Colonic mucosa (tissue), 4 donors: ENCODE measurements around the gene ATF6. TPM values are rescaled to one million over a fixed set of nuclear protein-coding genes. Genes with fewer than 3 reads are reported as not detected.

Source experiments
- DNase-seq: peaks from one replicate; pipeline ENCODE4 v3.0.0-alpha.2; 2020
- H3K27ac ChIP-seq: fragments of 200-600 bp; one replicate; pipeline ENCODE4 v1.8.0; 2021
- H3K27me3 ChIP-seq: fragments of 200-600 bp; one replicate; pipeline ENCODE4 v1.8.0; 2021
- H3K36me3 ChIP-seq: fragments of 200-600 bp; one replicate; pipeline ENCODE4 v1.8.0; 2021
- H3K4me1 ChIP-seq: fragments of 200-600 bp; one replicate; pipeline ENCODE4 v1.8.0; 2021; ENCODE audit warnings: mild to moderate bottlenecking
- H3K4me3 ChIP-seq: fragments of 200-600 bp; one replicate; pipeline ENCODE4 v1.8.0; 2021
- H3K9ac ChIP-seq, 2 donors: one replicate each; pipeline ENCODE4 v1.7.0; 2013; ENCODE audit warnings: control low read depth in 2 of 2, low read depth in 2 of 2, low read length in 2 of 2
- H3K9me3 ChIP-seq: fragments of 200-600 bp; one replicate; pipeline ENCODE4 v1.8.0; 2021
- intact Hi-C: fragments of 100-400 bp; cut with DNase I; formaldehyde crosslinking; loops from one replicate; pipeline ENCODE4 v1.14.1; 2022
- total RNA-seq, 2 donors: library from RNA; stranded (reverse); fragmentation: NEBNext Ultra II Directional in 1 of 2; extraction: Animal tissue kit (Norgen Biotek cat#: 25700) in 1 of 2; gene quantifications; one replicate each; pipeline ENCODE4 v1.2.1, GENCODE V29; 2021
- TF ChIP-seq, protein P1 (sequence below): fragments of 200-600 bp; IDR thresholded peaks from one replicate; pipeline ENCODE4 v1.8.0; 2022; ENCODE audit warnings: antibody characterized with exemption, mild to moderate bottlenecking
- donor health status: healthy.
- donor health status: DM: no; HTN: no; CAD: no.
- donor health status: DM: no; HTN: no; CAD: no.

ATF6 gene
- total RNA-seq, 2 donors from 2014 or later = 19.6 to 24.2 TPM

DNA sequence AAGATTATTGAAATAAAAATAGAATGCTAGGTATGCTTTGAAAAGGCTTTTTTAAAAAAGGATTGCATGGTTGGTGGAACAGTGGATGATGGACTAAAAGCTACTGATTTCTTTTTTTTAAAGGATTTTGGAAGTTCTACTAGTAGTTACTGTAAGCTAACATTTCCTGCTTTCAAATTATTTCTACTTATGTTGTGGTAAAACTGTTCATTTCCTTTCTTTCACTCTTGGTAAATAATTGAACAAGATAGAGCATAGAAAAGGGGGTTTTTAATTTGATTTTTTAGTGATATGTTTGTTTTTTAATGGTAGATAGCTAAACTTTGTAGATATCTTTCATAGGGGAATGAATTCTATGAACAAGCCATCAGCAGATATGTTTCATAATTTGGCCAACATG, 153.1 kb downstream of the ATF6 start:
- no peaks in the 10 kb centered on the region for H3K4me1 ChIP-seq
- no peaks in the 10 kb centered on the region for H3K9me3 ChIP-seq
- TF ChIP-seq, protein P1, sequence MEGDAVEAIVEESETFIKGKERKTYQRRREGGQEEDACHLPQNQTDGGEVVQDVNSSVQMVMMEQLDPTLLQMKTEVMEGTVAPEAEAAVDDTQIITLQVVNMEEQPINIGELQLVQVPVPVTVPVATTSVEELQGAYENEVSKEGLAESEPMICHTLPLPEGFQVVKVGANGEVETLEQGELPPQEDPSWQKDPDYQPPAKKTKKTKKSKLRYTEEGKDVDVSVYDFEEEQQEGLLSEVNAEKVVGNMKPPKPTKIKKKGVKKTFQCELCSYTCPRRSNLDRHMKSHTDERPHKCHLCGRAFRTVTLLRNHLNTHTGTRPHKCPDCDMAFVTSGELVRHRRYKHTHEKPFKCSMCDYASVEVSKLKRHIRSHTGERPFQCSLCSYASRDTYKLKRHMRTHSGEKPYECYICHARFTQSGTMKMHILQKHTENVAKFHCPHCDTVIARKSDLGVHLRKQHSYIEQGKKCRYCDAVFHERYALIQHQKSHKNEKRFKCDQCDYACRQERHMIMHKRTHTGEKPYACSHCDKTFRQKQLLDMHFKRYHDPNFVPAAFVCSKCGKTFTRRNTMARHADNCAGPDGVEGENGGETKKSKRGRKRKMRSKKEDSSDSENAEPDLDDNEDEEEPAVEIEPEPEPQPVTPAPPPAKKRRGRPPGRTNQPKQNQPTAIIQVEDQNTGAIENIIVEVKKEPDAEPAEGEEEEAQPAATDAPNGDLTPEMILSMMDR = no peak
- no peak overlapping the region for H3K9ac ChIP-seq
- H3K36me3 ChIP-seq = no peaks in the 10 kb centered on the region
- H3K27ac ChIP-seq = no peak overlapping the region
- H3K27me3 ChIP-seq = no peaks in the 10 kb centered on the region
- no peak overlapping the region for H3K4me3 ChIP-seq
- intact Hi-C loops = no loop called here
- no peak for DNase-seq

DNA sequence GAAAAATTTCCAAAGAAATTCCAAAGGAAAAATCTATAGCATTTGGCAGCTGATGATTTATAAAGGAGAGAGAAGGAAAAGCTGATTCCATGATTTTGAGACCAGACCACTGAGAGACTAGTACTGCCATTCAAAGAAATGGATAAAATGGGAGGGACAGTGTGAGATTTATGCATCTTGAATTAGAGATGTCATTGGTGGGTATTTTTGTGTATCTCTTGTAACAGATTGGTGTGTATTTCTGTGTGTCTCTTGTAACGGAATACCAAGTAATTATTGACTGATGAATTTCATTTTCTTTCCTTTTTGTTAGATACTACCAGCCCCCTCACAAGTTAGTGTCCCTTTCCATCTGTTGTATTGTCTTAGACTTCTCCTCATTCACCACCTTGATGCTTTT, 155.4 kb downstream of the ATF6 start:
- intact Hi-C loops = no loop called here

DNA sequence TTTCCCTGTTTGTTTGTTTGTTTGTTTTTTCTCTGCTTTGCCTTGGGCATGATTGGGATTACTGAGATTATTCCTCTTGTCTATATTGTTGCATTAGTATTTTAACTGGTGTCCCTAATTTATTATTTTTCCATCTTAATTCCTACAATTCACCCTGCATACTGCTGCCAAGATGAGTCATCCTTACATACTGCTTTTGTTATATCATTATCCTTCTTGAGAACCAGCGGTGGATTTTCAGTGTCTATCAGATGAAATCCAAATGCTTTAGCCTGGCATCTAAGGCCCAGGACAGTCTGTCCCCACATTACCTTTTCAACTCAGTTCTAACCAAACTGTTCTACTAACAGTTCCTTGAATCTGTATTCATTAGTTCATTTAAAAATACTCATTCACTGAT, 155.9 kb downstream of the ATF6 start:
- no peak overlapping the region for H3K27ac ChIP-seq
- H3K4me1 ChIP-seq = no peaks in the 10 kb centered on the region
- H3K4me3 ChIP-seq = no peak overlapping the region
- DNase-seq = no peak
- intact Hi-C loops = no loop called here
- no peaks in the 10 kb centered on the region for H3K9me3 ChIP-seq
- no peaks in the 10 kb centered on the region for H3K36me3 ChIP-seq
- H3K9ac ChIP-seq = no peak overlapping the region
- TF ChIP-seq, protein P1 = no peak
- no peaks in the 10 kb centered on the region for H3K27me3 ChIP-seq

More for the DNA sequence above, 155.4 kb downstream of the ATF6 start:
- Histone ChIP-seq H3K4me3 (no peak overlapping the region), H3K27ac (no peak overlapping the region), H3K27me3 (no peaks in the 10 kb centered on the region), H3K36me3 (no peaks in the 10 kb centered on the region), H3K9me3 (no peaks in the 10 kb centered on the region), H3K9ac (no peak overlapping the region), H3K4me1 (no peaks in the 10 kb centered on the region)
- TF ChIP-seq, protein P1 = no peak
- no peak for DNase-seq

DNA sequence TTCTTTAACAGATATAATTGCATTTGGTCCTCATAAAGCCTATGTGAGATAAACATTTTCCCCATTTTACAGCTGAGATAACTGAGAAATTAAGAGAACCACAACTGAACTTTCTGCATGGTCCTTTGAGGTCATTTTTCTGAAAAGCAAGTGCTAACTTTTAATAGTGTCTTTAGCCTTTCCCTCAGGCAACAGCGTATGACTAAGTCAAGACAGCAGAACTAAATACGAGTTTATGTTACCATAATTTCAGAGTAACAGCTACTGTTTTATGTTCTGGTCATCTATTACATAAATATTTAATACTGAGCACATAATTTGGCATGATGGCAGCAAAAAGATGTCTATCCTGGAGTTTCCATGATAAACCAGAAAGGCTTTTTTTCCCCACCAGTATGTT, 161.9 kb downstream of the ATF6 start:
- intact Hi-C loops = no loop called here
- no peak overlapping the region for H3K27ac ChIP-seq
- TF ChIP-seq, protein P1 = no peak

DNA sequence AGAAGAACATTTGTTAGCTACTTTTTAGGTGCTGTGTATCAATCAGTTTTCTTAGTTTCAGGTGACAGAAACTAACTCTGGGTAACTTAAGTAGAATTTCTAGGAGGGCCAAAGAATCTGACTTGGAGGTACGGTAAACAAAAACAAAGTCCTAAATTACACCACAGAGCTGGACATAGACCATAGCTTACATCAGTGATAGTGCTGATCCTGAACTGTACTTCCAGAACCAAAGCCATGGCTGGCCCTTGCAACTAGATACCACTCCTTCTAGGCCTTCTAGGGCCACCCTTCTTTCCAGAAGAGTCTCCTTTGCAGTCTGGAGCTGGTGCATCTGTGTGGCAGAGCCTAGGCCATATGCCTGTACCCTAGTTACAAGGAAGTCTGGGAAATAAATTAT, 163.0 kb downstream of the ATF6 start:
- Histone ChIP-seq H3K27ac (no peak overlapping the region), H3K36me3 (no peaks in the 10 kb centered on the region), H3K9me3 (no peaks in the 10 kb centered on the region), H3K27me3 (no peaks in the 10 kb centered on the region), H3K9ac (no peak overlapping the region), H3K4me3 (no peak overlapping the region), H3K4me1 (no peaks in the 10 kb centered on the region)
- DNase-seq = no peak
- TF ChIP-seq, protein P1 = no peak
- intact Hi-C loops = no loop called here

More for the DNA sequence above, 161.9 kb downstream of the ATF6 start:
- Histone ChIP-seq H3K9me3 (no peaks in the 10 kb centered on the region), H3K27me3 (no peaks in the 10 kb centered on the region), H3K36me3 (no peaks in the 10 kb centered on the region), H3K4me3 (no peak overlapping the region), H3K4me1 (no peaks in the 10 kb centered on the region), H3K9ac (no peak overlapping the region)
- DNase-seq = no peak

DNA sequence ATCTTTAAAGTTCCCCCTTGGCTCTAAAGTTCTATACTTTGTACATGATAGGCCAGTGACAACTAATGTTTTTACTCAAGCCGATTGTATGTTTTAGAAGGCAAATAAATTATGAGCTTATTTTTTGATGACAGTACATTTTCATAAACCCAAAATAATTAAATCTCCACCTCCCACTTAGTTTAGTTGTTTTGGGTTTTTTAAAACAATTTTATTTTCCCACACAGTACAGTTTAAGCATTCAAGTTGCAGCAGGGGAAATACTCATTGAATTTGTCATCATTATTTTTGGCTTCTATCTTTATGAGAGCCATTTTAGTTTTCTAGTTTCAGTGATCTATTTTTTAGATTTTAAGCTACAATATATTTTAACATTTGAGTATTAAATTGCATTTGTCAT, 163.9 kb downstream of the ATF6 start:
- Histone ChIP-seq H3K9ac (no peak overlapping the region), H3K36me3 (no peaks in the 10 kb centered on the region), H3K27ac (no peak overlapping the region), H3K4me3 (no peak overlapping the region), H3K4me1 (no peaks in the 10 kb centered on the region), H3K9me3 (no peaks in the 10 kb centered on the region), H3K27me3 (no peaks in the 10 kb centered on the region)
- intact Hi-C loops = no loop called here
- no peak for DNase-seq
- TF ChIP-seq, protein P1 = no peak
